ENCODE results near the gene PRKCA.

PRKCA gene

GRCh38 chr17:66829386-66829864, 527.0 kb downstream of the PRKCA start:
- DNase-seq: no peak

- DNase-seq: no peak
These were observed 527.5 kb downstream of the PRKCA start for GRCh38 chr17:66829883-66830282.

- no peak for DNase-seq
These were observed 528.0 kb downstream of the PRKCA start for GRCh38 chr17:66830451-66830850.

GRCh38 chr17:66831383-66832210, 529.2 kb downstream of the PRKCA start:
- DNase-seq: no peak

- no peak for DNase-seq
These were observed 530.8 kb downstream of the PRKCA start for GRCh38 chr17:66833201-66833600.

GRCh38 chr17:66834426-66834918, 532.1 kb downstream of the PRKCA start:
- DNase-seq: no peak

- no peak for DNase-seq
These were observed 532.6 kb downstream of the PRKCA start, which contains the start of gene CACNG5 for GRCh38 chr17:66834919-66835454. Gene CACNG5 (plus strand): TSS chr17:66835117. CDS start chr17:66877333, 42,216 bp downstream.

GRCh38 chr17:66835476-66835875, 533.1 kb downstream of the PRKCA start:
- no peak for DNase-seq

GRCh38 chr17:66836063-66837005, 533.9 kb downstream of the PRKCA start:
- DNase-seq: no peak

GRCh38 chr17:66837226-66837625, 534.8 kb downstream of the PRKCA start:
- DNase-seq: no peak

GRCh38 chr17:66837885-66838665, 535.7 kb downstream of the PRKCA start:
- DNase-seq: no peak

- no peak for DNase-seq
These were observed 537.2 kb downstream of the PRKCA start for GRCh38 chr17:66839616-66840015.

GRCh38 chr17:66840061-66840460, 537.6 kb downstream of the PRKCA start:
- DNase-seq: no peak

GRCh38 chr17:66841328-66841727, 538.9 kb downstream of the PRKCA start:
- DNase-seq: no peak

- DNase-seq: no peak
These were observed 539.3 kb downstream of the PRKCA start for GRCh38 chr17:66841744-66842143.

GRCh38 chr17:66842505-66842904, 540.1 kb downstream of the PRKCA start:
- DNase-seq: no peak

- DNase-seq: no peak
These were observed 540.5 kb downstream of the PRKCA start for GRCh38 chr17:66842959-66843358.

GRCh38 chr17:66843627-66844026, 541.2 kb downstream of the PRKCA start:
- DNase-seq: no peak

GRCh38 chr17:66847704-66848103, 545.3 kb downstream of the PRKCA start:
- DNase-seq: no peak

GRCh38 chr17:66848496-66848895, 546.1 kb downstream of the PRKCA start:
- DNase-seq: no peak

GRCh38 chr17:66849032-66849655, 546.7 kb downstream of the PRKCA start:
- no peak for DNase-seq
